ENCODE measurements around the gene TBC1D24.
"Not testable (repeated sequence)": the region's sequence is repeated elsewhere in the genome, so short reads cannot be mapped to it uniquely, and the experiment has no call there.

Gene TBC1D24

DNA sequence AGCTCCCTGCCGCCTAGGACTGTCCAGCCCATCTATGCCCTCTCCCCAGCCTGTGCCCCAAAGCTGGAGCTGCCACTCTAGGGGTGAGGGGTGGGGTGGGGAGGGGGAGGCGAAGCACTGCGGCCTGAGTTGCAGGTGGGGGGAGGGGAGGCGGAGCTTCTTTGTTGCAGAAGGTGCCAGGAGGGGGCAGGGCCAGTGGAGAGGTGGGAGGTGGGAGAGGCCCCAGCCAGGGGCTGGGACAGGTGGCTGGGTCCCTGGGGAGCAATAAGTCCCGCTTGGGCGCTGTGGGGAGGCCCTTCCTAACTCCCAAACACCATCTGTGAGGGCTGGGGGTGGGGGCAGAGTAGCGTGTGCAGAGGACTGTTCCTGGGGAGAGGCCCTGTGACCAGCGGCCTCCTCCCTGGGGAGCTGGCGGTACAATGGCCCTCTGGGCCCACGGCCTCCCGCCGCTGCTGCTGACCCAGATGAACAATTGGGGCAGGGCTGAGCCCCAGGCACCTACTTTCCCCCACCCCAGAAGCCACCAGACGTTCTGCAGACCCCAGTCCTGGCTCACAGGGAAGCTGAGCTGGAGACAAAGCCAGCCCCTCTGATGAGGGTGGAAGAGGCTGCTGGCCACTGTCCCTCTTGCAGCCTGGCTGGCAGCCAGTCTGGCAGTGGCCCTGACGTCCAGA lies 6.1 kb upstream of the TBC1D24 start:
- DNase-seq (ENCODE audit: low read depth), result no peak

DNA sequence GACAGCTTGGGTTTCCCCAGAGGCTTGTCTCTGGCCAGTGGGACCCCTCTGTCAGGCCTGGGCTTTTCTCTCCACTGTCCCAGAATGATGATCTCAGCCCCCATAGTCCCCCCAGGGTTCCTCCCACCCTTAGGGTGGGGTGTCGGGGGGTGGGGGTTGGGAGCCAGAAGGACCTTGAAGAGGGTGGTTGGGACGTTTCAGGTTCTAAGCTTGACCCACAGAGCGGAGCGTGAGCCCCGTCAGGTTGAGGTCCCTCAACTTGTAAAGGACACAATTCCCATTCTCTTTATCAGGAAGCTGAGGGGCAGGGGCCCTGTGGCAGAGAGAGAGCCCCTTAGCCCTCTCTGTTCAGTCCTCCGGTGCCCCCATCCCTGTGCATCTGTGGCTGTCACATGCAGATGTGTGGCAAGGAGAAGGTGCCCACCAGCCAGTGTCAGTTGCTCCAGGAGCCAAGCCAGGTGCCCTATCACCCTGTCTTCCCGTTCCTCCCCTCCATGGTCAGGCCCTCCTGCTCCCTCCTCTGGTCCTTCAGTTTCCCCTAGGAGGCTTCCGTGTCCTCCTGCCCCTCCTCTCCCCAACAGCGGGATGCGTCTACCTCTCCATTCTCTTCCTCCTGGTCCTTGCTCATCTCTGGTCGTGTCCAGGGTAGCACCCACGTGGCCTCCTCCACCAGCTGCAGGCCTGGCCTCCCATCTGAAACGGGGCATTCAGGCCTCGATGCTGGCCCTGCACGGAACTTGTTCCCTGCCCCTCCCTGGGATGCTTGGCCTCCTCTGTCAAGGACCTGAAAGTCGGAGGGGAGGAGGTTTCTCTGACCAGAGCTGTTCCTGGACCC lies 5.3 kb upstream of the TBC1D24 start:
- no peak for DNase-seq (ENCODE audit: low read depth)

DNA sequence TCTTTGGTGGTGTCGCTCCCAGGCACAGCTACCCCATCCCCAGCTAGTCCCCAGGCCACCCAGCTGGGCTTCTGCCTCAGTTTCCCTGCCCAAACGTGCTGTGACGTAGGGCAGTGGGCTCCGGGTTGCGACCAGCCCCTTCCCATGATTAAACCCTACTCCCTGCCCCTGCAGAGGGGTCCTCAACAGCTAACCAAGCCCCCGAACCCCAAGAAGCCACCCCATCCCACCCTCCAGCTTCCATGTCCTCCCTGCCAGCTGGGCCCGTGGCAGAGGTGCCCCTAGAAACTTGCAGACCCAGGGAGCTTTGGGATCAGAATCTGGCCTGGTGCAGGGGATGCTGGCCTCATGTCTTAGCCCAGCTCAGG lies 4.7 kb upstream of the TBC1D24 start:
- DNase-seq (ENCODE audit: low read depth), result no peak

DNA sequence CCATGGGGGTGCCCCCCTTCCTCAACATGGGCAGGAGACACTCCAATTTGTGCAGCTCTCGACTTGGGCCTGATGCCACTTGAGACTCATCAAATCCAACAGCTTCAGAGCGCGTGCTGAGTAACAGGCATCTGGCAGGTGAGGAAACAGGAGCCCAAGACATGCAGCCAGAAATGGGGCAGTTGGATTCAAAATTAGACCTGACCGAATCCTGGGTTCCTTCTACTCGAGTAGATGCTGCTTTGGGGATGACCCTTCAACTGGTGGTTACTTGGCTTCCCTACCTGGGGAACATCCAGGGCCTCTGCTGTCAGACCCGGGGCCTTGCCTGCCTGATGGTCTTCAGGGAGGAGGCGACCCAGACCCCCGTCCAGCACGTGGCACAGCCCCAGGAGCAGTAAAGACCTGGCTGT lies 4.3 kb upstream of the TBC1D24 start:
- DNase-seq (ENCODE audit: low read depth), result no peak

DNA sequence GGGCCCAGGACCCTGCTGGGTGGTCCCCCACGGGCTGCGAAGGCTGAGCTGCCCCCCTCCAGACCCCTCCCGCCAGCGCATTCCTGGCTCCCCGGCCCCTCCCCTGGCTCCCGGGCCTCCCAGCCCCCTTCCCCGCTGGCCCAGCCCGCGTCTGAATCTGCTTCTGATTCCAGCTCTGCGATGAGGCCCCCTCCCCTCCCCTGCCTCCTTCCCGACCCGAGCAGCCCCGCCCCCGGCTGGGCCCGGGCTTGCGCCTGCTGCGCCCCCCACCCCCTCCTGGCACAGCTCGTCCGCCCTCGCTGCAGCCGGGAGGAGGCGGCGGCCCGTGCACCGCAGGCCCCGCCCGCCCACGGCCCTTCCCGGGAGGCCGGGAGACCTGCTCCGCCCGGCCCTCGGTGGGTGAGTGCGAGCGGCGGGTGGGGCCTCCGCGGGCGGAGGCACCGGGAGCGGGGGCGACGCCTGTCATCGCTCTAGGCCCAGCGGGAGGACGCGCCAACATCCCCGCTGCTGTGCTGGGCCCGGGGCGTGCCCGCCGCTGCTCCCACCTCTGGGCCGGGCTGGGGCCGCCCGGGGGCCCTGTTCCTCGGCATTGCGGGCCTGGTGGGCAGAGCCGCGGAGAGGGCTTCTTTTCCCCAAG lies 3.8 kb upstream of the TBC1D24 start, which contains the start of gene NTN3:
Gene NTN3, plus strand, starts transcription at position 282 of the 637 bp plus-strand sequence. CDS start 405 bp downstream, outside the sequence.
- DNase-seq (ENCODE audit: low read depth), result no peak

DNA sequence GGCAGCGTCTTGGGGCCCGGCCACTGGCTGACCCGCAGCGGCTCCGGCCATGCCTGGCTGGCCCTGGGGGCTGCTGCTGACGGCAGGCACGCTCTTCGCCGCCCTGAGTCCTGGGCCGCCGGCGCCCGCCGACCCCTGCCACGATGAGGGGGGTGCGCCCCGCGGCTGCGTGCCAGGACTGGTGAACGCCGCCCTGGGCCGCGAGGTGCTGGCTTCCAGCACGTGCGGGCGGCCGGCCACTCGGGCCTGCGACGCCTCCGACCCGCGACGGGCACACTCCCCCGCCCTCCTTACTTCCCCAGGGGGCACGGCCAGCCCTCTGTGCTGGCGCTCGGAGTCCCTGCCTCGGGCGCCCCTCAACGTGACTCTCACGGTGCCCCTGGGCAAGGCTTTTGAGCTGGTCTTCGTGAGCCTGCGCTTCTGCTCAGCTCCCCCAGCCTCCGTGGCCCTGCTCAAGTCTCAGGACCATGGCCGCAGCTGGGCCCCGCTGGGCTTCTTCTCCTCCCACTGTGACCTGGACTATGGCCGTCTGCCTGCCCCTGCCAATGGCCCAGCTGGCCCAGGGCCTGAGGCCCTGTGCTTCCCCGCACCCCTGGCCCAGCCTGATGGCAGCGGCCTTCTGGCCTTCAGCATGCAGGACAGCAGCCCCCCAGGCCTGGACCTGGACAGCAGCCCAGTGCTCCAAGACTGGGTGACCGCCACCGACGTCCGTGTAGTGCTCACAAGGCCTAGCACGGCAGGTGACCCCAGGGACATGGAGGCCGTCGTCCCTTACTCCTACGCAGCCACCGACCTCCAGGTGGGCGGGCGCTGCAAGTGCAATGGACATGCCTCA lies 3.1 kb upstream of the TBC1D24 start:
- DNase-seq (ENCODE audit: low read depth), result no peak

DNA sequence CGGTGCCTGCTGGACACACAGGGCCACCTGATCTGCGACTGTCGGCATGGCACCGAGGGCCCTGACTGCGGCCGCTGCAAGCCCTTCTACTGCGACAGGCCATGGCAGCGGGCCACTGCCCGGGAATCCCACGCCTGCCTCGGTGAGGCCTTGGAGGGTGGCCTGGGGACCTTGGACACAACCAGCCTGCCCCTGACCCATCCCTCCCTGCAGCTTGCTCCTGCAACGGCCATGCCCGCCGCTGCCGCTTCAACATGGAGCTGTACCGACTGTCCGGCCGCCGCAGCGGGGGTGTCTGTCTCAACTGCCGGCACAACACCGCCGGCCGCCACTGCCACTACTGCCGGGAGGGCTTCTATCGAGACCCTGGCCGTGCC lies 2.5 kb upstream of the TBC1D24 start:
- DNase-seq (ENCODE audit: low read depth), result no peak

DNA sequence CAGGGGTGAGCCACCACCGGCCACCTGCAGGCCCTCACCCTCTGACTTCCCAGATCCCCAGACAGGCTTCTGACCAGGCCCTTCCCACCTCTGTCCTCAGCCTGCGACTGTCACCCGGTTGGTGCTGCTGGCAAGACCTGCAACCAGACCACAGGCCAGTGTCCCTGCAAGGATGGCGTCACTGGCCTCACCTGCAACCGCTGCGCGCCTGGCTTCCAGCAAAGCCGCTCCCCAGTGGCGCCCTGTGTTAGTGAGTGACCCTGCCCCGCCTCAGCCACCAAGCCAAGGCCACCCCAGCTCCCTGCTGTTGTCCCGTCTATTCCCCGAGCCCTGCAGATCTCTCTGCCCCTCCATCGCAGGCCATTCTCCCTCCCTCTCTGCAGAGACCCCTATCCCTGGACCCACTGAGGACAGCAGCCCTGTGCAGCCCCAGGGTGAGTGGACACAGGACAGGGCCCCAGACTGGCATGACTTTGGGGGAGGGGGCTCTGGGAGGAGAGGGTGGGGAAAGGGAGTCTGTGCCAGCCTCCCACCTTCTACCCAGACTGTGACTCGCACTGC lies 2.0 kb upstream of the TBC1D24 start:
- no peak for DNase-seq (ENCODE audit: low read depth)

DNA sequence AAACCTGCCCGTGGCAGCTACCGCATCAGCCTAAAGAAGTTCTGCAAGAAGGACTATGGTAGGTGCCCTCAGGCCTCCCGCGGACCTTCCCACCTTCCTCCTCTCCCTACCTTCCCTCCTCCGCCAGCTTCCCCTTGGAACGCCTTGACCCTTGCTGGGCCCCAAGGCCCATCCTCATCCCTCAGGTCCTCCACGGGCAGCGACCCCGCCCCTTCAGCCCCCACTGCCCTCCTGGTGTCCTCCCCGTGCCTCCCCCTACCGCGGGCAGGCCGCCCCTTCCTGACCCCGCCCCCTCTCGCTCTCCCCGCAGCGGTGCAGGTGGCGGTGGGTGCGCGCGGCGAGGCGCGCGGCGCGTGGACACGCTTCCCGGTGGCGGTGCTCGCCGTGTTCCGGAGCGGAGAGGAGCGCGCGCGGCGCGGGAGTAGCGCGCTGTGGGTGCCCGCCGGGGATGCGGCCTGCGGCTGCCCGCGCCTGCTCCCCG lies 1.4 kb upstream of the TBC1D24 start:
- no peak for DNase-seq (ENCODE audit: low read depth)

DNA sequence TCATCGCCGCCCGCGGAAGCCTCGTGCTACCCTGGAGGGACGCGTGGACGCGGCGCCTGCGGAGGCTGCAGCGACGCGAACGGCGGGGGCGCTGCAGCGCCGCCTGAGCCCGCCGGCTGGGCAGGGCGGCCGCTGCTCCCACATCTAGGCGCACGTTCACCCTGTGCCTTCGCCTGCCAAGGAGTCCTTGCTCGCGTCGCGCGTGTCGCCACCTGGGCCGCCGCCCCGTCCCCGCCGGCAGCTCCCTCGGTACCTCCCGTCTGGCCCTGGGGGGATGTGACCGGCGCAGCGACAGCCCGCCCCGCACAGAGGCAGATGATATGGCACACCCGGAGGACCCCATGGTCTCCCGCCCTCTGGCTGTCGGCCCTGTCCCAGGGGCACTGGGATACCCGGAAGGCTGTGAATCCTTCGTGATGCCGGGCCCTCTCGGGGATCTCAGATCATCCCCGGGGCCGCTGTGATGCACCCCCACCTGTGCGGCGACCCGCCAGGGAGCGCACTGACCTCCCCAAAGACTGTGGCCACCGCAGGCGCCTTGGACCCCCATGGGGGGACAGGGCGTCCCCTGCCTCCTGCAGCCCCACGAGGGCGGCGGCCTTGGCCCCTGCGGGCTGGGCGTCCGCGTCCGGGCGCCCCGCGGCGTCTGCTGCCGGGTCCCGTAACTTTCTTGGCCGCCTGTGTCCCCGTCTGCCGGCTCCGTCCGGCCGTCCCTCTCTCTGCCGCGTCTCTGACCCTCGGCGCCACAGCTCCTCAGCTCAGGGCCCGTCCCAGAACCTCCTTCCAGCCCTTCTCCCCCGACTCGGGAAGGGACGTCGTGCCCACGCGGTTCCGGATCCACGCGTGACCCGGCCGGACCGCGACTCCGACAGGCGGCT lies 689 bp upstream of the TBC1D24 start:
- DNase-seq (ENCODE audit: low read depth), result no peak

DNA sequence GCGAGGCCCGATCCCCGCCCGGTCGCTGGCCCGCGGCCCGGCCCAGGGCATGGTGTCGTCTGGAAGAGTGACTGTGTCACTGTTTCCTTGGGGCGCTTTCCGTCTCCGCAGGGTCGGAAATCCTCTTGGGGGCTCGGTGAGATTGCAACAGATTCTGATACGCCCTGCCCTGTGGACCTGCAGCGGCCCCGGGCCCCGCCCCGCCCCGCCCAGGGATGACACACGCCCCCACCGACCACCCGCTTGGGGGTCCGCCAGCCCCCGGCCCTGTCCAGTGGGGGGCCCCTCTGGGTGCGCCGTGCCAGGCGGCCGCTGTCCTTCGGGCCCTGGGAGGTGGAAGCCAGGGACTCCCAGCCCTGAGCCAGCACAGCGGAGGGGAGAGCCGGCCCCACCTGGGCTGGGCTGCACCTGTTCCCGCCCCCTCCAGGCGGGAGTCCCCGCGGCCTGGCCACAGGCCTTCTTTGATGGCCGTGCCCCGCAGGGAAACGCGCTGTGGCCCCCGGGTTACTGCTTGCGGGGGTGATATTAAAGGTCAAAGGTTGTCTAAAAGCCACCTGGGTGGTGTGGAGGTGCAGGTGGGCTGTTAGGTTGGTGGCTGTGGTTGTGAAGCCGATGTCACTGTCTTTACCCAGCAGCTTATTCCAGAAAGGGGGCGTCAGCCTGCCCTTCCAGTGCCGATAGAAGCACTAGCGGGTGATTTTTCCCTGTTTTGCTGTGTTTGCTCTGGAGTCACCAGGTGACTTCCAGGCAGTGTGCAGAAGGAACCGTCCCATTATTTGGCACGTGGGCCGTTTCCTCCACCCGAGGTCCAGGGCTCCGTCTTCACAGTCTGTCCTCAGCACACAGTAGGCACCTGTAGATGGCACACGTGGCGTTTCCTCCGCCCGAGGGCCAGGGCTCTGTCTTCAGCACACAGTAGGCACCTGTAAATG lies 752 bp downstream of the TBC1D24 start:
- no peak for DNase-seq (ENCODE audit: low read depth)

DNA sequence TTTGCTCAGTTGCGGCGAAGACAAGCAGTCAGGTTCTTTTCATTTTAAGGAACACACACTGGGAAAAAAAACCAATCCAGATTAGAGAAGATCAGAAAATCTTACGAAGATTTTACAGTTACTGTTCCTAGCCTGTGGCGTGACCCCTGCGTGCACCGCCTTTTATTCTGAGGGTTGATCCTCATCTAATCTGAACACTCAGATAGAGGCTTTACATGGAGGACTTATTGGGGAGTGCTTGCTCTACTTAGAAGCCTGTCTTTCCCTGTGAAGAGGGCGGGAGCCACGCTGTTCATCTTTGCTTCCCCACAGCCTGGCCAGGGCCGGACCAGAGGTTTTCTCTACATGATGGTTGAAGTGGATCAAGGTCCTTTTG lies 1.4 kb downstream of the TBC1D24 start:
- no peak for DNase-seq (ENCODE audit: low read depth)

DNA sequence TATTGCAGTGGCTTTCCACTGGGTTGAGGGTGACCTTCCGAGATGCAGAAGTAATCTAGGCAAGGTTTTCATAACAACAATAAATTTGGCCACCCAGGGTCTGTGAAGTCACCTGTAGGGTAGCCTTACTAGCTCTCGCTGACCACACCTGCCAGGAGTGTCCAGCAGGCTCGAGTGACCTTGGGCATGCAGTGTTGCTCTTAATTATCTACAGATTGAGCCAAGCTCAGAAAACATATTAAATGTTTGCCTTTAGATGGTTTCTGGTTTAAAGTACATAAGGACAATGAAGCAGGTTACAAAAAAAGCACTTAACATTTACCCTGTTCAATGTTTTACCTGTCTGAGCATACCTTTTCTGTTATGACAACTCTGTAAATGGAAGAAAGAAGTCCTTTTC lies 1.8 kb downstream of the TBC1D24 start:
- no peak for DNase-seq (ENCODE audit: low read depth)

DNA sequence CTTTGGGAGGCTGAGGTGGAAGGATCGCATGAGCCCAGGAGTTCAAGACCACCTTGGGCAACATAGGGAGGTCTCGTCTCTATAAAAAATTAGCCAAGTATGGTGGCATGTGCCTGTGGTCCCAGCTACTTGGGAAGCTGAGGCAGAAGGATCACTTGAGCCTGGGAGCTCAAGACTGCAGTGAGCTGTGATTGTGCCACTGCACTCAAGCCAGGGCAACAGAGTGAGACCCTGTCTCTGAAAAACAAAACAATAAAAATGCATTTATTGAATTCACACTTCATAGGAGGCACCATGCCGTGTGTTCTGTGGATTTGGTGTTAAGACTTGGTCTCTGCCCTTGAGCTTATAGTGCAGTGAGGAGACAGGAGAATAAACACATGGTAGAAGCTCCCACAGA lies 2.4 kb downstream of the TBC1D24 start:
- no peak for DNase-seq (ENCODE audit: low read depth)

DNA sequence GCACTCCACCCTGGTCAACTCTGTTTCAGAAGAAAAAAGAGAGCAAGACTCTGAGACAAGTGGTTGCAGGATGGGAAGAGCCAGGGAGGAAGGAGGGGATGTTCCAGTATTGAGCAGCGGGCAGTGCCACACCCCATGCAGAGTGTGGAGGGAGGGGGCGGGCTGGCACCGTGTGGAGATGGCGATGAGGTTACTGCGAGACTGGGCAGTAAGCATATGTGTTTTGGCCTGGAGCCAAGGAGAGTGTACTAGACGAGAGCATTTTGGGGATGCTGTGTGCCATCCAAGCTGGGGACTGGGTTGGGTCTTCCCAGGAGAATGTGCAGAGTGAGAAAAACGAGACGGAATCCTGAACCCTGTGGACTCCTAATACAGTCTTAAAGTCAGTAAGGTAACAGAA lies 3.4 kb downstream of the TBC1D24 start:
- DNase-seq (ENCODE audit: low read depth), result no peak

DNA sequence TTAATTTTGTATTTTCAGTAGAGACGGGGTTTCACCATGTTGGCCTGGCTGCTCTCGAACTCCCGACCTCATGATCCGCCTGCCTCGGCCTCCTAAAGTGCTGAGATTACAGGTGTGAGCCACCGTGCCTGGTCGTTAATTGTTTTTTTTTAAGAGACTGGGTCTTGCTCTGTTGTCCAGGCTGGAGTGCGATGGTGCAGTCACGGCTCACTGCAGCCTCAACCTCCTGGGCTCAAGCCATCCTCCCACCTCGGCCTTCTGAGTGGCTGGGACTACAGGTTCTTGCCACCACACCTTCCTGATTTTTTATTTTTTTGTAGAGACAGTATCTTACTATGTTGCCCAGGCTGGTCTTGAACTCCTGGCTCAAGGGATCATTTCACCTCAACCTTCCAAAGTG lies 5.1 kb downstream of the TBC1D24 start:
- not testable (repeated sequence) for DNase-seq (ENCODE audit: low read depth)

DNA sequence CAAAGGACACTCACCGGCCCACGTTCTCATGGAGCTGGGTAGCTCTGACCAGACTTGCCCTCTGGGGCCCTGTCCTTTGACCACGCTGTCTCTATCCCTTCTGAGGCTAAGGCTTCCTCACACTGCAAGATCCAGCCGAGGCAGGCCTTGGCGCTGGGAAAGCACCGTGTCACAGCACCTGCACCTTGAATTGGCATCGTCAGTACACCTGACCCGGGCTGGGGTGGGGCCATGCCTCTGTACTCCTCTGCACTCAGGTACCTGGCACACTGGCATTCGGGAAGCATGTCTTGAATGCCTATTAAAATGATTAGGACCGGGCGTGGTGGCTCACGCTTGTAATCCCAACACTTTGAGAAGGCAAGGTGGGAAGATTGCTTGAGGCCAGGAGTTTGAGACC lies 6.0 kb downstream of the TBC1D24 start:
- no peak for DNase-seq (ENCODE audit: low read depth)

DNA sequence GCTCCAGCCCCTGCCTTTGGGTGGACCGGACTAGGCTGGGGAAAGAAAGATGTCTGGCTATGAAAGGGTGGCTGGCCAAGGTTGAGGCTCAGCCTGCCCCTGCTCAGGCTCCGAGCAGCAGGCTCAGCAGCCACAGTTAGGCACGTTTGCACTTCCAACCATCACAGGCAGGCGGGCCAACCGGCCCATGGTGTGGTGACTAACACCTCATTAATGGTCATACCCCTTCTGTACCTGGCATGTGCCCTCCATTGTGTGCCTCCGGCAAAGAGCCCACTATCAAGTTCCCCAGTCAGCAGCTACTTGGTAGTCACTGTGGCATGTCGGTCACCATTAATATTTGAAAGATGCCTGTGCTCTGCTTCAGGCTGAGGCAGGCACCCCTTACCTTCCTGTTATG lies 6.7 kb downstream of the TBC1D24 start:
- no peak for DNase-seq (ENCODE audit: low read depth)

DNA sequence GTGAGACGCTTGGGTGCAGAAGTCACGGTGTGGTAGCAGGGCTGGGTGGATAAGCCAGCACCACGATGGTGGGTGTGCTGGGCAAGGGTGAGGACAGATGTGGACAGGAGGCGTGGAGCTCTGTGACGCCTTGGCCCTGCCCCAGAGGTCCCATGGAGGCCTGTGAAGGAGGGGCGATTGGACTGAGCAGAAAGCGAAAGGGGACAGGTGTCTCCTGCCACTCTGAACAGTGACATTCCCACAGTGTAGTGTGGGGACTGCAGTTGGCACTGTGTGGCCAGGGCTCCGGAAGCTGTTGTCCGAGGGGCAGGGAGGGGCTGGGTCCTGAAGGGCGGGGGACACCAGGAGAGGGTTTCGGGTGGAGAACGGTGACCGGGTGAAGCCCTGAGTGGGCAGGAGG lies 7.3 kb downstream of the TBC1D24 start:
- no peak for DNase-seq (ENCODE audit: low read depth)
